Measurements from ENCODE around the gene MLH3. TPM values are rescaled to one million over a fixed set of nuclear protein-coding genes. Genes with fewer than 3 reads are reported as not detected.

The MLH3 gene
- total RNA-seq, 1 experiment from 2014 or later = 23.0 TPM

GRCh38 chr14:75095690-75096089 is 44.4 kb upstream of the MLH3 start:
- no peak for TF ChIP-seq CTCF (conservative IDR thresholded peaks at IDR 0.05)
- Histone ChIP-seq H3T11ph (ENCODE audit: low read length) (no peak overlapping the region), H2BK120ac (ENCODE audit: low read depth, low read length, poor library complexity, severe bottlenecking) (no peak overlapping the region), H3K23ac (ENCODE audit: insufficient read length, low read depth, low read length) (no peak overlapping the region), H3K4ac (ENCODE audit: low read depth, low read length) (no peak overlapping the region), H2AK5ac (ENCODE audit: insufficient read length, low read length) (no peak overlapping the region), H3K27ac (ENCODE audit: insufficient read length, low read depth, low read length) (no peak overlapping the region), H4K5ac (ENCODE audit: insufficient read length, low read depth, low read length) (no peak overlapping the region), H3K56ac (ENCODE audit: insufficient read length, low read depth, low read length) (no peak overlapping the region), H3K9me3 (ENCODE audit: control insufficient read depth, low read depth, low read length) (no peaks in the 10 kb centered on the region), H2BK15ac (ENCODE audit: low read depth, low read length) (no peak overlapping the region), H3K79me1 (ENCODE audit: insufficient read depth, low read depth, low read length, poor library complexity, severe bottlenecking) (no peaks in the 10 kb centered on the region), H2AFZ (ENCODE audit: low read length) (no peak overlapping the region), H2BK20ac (ENCODE audit: low read depth, low read length, poor library complexity, severe bottlenecking) (no peak overlapping the region), H3K79me2 (ENCODE audit: insufficient read depth, low read length) (no peaks in the 10 kb centered on the region), H3K9ac (ENCODE audit: extremely low read depth, insufficient read length, low read length) (no peak overlapping the region), H3K23me2 (ENCODE audit: insufficient read length, low read depth, low read length, poor library complexity, severe bottlenecking) (no peaks in the 10 kb centered on the region), H4K91ac (ENCODE audit: insufficient read length, low read depth, low read length) (no peak overlapping the region), H4K8ac (replicated peaks; ENCODE audit: insufficient read length, low read depth, low read length) (no peak overlapping the region), H3K4me2 (ENCODE audit: insufficient read depth, insufficient read length, low read length) (no peak overlapping the region), H2BK5ac (ENCODE audit: insufficient read length, low read length) (no peak overlapping the region), H3K4me1 (ENCODE audit: insufficient read depth, low read length) (no peaks in the 10 kb centered on the region), H3K27me3 (ENCODE audit: insufficient read depth, low read length) (no peaks in the 10 kb centered on the region), H3K18ac (ENCODE audit: insufficient read length, low read depth, low read length) (no peak overlapping the region), H4K20me1 (ENCODE audit: control insufficient read depth, insufficient read depth, insufficient read length) (no peaks in the 10 kb centered on the region), H2BK12ac (ENCODE audit: insufficient read length, low read depth, low read length) (no peak overlapping the region), H3K14ac (ENCODE audit: insufficient read depth, low read length) (no peak overlapping the region)
- Mint-ChIP-seq H3K27ac (peak overlapping the region in 1 of 3 experiments; percentile 27; a peak in 1 of 7 replicates), H3K4me1 (peaks cover 7 to 8% of the 10 kb centered on the region in 2 experiments), H3K9me3 (no peaks in the 10 kb centered on the region), H3K4me3 (no peak overlapping the region), H3K27me3 (ENCODE audit: low read depth) (no peaks in the 10 kb centered on the region), H3K36me3 (ENCODE audit: insufficient read depth in 1 of 3, low read depth in 3 of 3) (peaks cover 21 to 67% (median 63%) of the 10 kb centered on the region in 3 experiments; a peak in 6 of 7 replicates)
- no CpG with 5 or more reads among the region's 4 CpGs for WGBS (ENCODE audit: extremely low coverage, insufficient read length, low lambda C conversion rate)
- no peak for DNase-seq

All from H9 (cell line).